HG02885 (cell line): Measurements from ENCODE around the gene ZFP82.

Experiments used
- ATAC-seq: cut with Tn5 transposase; IDR thresholded peaks from one replicate; pipeline ENCODE4 v1.9.1; 2021; ENCODE audit warnings: mild to moderate bottlenecking; ENCODE audit not compliant: unreplicated experiment, poor library complexity

The ZFP82 gene

DNA sequence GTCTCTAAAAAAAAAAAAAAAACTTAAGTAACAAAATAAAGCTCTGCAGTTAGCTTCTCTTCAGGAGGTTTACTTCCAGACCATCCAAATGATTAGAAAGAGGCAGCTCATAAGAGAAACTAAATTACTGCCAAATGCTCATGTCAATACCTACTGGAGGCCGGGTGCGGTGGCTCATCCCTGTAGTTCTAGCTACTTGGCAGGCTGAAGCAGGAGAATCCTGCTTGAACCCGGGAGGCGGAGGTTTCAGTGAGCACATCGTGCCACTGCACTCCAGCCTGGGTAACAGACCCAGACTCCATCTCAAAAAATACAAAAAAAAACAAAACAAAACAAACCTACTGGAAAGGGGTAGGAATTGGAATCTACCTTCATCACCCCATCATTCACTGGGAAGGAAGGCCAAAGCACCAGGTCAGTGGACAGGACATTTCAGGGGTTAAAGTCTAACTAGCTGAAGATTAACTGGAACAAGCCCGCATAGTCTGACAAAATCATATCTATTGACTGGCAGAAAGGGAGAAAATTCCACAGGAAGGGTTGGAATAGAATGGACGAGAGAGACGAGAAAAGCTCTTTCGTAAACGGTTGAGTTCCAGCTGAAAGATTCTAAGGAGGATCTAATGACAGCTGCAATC lies 40.8 kb downstream of the ZFP82 start:
- no peak for ATAC-seq

DNA sequence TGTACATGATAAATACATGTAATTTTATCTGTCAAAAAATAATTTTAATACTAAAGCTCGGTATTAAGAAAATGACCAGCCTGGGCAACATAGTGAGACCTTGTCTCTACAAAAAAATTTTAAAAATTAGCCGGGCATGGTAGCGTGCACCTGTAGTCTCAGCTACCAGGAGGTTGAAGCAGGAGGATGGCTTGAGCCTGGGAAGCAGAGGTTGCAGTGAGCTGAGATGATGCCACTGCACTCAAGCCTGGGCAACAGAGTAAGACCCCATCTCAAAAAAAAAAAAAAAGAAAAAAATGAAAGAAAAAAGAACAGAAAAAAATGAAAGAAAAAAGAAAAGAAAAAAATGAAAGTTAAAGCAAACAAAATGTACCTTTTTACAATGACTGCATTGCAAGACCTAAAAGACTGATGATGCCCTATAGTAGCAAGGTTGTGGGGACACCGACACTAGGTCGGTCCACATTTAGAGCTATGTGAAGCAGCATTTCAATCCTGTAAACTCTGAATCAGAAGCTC lies 44.7 kb downstream of the ZFP82 start:
- no peak for ATAC-seq

DNA sequence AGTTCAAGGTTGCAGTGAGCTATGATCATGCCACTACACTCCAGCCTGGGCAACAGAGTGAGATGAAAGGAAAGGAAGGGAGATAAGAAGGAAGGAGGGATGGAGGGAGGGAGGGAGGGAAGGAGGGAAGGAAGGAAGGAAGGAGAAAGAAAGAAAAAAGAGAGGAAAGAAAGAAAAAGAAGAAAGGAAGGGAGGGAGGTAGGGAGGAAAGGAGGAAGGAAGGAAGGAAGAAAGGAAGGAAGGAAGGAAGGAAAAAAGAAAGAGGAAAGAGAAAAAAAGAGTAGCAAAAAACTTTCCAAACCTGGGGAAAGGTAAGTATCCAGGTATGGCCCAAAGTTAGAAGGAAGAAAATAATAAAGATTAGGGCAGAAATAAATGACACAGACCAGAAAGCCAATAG lies 46.6 kb downstream of the ZFP82 start:
- no peak for ATAC-seq

DNA sequence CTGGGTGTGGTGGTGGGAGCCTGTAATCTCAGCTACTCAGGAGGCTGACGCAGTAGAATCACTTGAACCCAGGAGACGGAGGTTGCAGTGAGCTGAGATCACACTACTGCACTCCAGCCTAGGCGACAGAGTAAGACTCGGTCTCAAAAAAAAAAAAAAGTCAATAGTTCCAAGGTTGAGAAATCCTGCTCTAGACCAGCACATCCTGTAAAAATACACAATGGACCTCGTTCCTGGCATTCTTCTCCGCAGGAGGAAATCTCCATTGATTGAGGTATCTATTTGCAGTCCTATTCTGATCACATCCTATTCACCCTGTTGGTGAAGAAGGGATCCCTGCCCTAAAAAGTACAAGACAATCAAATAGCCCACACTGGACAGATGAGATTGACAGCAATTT lies 54.6 kb downstream of the ZFP82 start:
- no peak for ATAC-seq
